MM.1S (cell line): ENCODE results near the gene OR3A2.

Experiments
- DNase-seq: peaks from one replicate; pipeline ENCODE4 v3.0.0-alpha.2; 2015
- H2AFZ ChIP-seq: fragments of 300-600 bp; sonication (generic); 2 replicates; pipeline ENCODE4 v1.6.0; 2016; ENCODE audit warnings: antibody characterized with exemption, low read length
- H3F3A ChIP-seq: fragments of 300-600 bp; sonication (generic); 2 replicates; pipeline ENCODE4 v1.6.1; 2016; ENCODE audit warnings: mild to moderate bottlenecking, antibody characterized with exemption, low read length, moderate library complexity, mixed read lengths; ENCODE audit not compliant: insufficient read depth
- H3K27ac ChIP-seq: fragments of 300-600 bp; sonication (generic); 2 replicates; pipeline ENCODE4 v1.5.1; 2016; ENCODE audit warnings: mild to moderate bottlenecking, low read length
- H3K27me3 ChIP-seq: fragments of 300-600 bp; sonication (generic); replicated peaks from 2 replicates; pipeline ENCODE4 v1.6.0; 2016; ENCODE audit warnings: low read length; ENCODE audit not compliant: insufficient read depth
- H3K36me3 ChIP-seq: fragments of 300-600 bp; sonication (generic); replicated peaks from 2 replicates; pipeline ENCODE4 v1.6.1; 2016; ENCODE audit warnings: mild to moderate bottlenecking, low read length, mixed read lengths; ENCODE audit not compliant: insufficient read depth
- H3K4me1 ChIP-seq: fragments of 300-600 bp; sonication (generic); 2 replicates; pipeline ENCODE4 v1.6.1; 2016; ENCODE audit warnings: low read length, mixed read lengths
- H3K4me2 ChIP-seq: fragments of 300-600 bp; sonication (generic); 2 replicates; pipeline ENCODE4 v1.6.0; 2016; ENCODE audit warnings: low read depth, low read length
- H3K4me3 ChIP-seq: fragments of 300-600 bp; sonication (generic); 2 replicates; pipeline ENCODE4 v1.5.1; 2016; ENCODE audit warnings: low read length, mixed read lengths
- H3K79me2 ChIP-seq: fragments of 300-600 bp; sonication (generic); 2 replicates; pipeline ENCODE4 v1.6.1; 2016; ENCODE audit warnings: mixed run types, low read length, mixed read lengths
- H3K9ac ChIP-seq: fragments of 300-600 bp; sonication (generic); 2 replicates; pipeline ENCODE4 v1.6.1; 2016; ENCODE audit warnings: low read length, mixed read lengths
- H3K9me2 ChIP-seq: fragments of 300-600 bp; sonication (generic); replicated peaks from 2 replicates; pipeline ENCODE4 v1.6.1; 2016; ENCODE audit warnings: mild to moderate bottlenecking, low read length, mixed read lengths; ENCODE audit not compliant: insufficient read depth
- H3K9me3 ChIP-seq: fragments of 300-600 bp; sonication (generic); replicated peaks from 2 replicates; pipeline ENCODE4 v1.6.1; 2016; ENCODE audit warnings: mild to moderate bottlenecking, low read length, mixed read lengths; ENCODE audit not compliant: insufficient read depth
- H4K20me1 ChIP-seq: fragments of 300-600 bp; sonication (generic); 2 replicates; pipeline ENCODE4 v1.6.1; 2016; ENCODE audit warnings: mild to moderate bottlenecking, low read length, moderate library complexity, mixed read lengths; ENCODE audit not compliant: insufficient read depth
- EZH2 ChIP-seq: fragments of 300-600 bp; sonication (generic); optimal IDR thresholded peaks from 2 replicates; pipeline ENCODE3; 2017; ENCODE audit warnings: low read depth, mild to moderate bottlenecking, antibody characterized with exemption, low read length, mixed read lengths
- EZH2phosphoT487 ChIP-seq: fragments of 300-600 bp; sonication (generic); IDR thresholded peaks from 2 replicates; pipeline ENCODE4 v1.6.1; 2018; ENCODE audit warnings: antibody characterized with exemption, low read length
- TF ChIP-seq, protein P1 (sequence below): fragments of 300-600 bp; sonication (generic); IDR thresholded peaks from 2 replicates; pipeline ENCODE4 v1.5.1; 2016; ENCODE audit warnings: antibody characterized with exemption, low read length, mixed read lengths

The OR3A2 gene

DNA sequence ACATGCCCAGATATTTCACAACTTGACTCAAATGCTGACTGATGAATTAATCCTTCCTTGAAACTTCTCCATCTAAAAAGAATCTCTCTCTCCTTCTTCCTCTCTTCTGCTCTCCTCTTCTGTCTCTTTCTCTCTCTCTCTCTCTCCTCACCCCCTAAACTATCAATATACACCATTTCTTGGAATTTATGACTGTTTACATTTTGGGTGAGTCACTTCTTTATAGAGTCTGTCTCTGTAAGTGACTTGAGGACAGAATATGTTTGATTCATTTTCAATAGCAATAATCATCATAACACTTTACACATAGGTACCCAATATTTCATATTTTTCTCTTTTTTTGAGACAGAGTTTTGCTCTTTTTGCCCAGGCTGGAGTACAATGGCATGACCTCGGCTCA is 103.2 kb downstream of the OR3A2 start:
- TF ChIP-seq EZH2: no peak
- TF ChIP-seq EZH2phosphoT487: no peak
- TF ChIP-seq, protein P1, sequence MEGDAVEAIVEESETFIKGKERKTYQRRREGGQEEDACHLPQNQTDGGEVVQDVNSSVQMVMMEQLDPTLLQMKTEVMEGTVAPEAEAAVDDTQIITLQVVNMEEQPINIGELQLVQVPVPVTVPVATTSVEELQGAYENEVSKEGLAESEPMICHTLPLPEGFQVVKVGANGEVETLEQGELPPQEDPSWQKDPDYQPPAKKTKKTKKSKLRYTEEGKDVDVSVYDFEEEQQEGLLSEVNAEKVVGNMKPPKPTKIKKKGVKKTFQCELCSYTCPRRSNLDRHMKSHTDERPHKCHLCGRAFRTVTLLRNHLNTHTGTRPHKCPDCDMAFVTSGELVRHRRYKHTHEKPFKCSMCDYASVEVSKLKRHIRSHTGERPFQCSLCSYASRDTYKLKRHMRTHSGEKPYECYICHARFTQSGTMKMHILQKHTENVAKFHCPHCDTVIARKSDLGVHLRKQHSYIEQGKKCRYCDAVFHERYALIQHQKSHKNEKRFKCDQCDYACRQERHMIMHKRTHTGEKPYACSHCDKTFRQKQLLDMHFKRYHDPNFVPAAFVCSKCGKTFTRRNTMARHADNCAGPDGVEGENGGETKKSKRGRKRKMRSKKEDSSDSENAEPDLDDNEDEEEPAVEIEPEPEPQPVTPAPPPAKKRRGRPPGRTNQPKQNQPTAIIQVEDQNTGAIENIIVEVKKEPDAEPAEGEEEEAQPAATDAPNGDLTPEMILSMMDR: no peak
- Histone ChIP-seq H3K79me2 (no peaks in the 10 kb centered on the region), H3K27me3 (no peaks in the 10 kb centered on the region), H3F3A (no peaks in the 10 kb centered on the region), H3K9ac (no peak overlapping the region), H2AFZ (no peak overlapping the region), H4K20me1 (no peaks in the 10 kb centered on the region), H3K9me3 (no peaks in the 10 kb centered on the region), H3K4me2 (no peak overlapping the region), H3K4me3 (no peak overlapping the region), H3K4me1 (no peaks in the 10 kb centered on the region), H3K27ac (no peak overlapping the region), H3K36me3 (no peaks in the 10 kb centered on the region), H3K9me2 (no peaks in the 10 kb centered on the region)
- no peak for DNase-seq

DNA sequence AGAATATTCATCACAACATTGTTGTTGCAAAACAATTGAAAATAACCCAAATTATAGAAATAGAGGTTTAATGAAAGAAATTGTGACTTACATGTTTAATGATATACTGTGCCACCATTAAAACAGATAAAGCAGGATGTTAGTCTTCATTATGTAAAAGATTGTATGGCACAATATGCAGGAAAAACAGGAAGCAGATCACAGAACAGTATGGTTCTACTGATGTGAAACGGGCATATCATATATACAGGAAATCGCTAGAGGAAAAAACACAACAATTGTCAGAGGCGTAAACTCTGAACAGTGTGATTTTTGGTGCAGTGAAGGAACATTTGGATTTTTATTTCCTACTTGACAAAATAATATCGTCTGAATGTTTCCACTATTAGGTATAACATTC is 110.0 kb downstream of the OR3A2 start:
- Histone ChIP-seq H3F3A (no peaks in the 10 kb centered on the region), H4K20me1 (no peaks in the 10 kb centered on the region), H3K4me3 (no peak overlapping the region), H3K79me2 (no peaks in the 10 kb centered on the region), H3K9me2 (no peaks in the 10 kb centered on the region), H3K4me2 (no peak overlapping the region), H3K9ac (no peak overlapping the region), H3K4me1 (no peaks in the 10 kb centered on the region), H3K27ac (no peak overlapping the region), H2AFZ (no peak overlapping the region), H3K9me3 (no peaks in the 10 kb centered on the region), H3K27me3 (no peaks in the 10 kb centered on the region), H3K36me3 (no peaks in the 10 kb centered on the region)
- DNase-seq: no peak
- TF ChIP-seq, protein P1: no peak
- TF ChIP-seq EZH2: no peak

- no peaks in the 10 kb centered on the region for H3K4me1 ChIP-seq
- H3K4me3 ChIP-seq: no peak overlapping the region
- no peak overlapping the region for H3K27ac ChIP-seq
- TF ChIP-seq EZH2phosphoT487: no peak
- TF ChIP-seq, protein P1: no peak
- no peak for TF ChIP-seq EZH2
- no peaks in the 10 kb centered on the region for H3K27me3 ChIP-seq
- no peak overlapping the region for H3K4me2 ChIP-seq
- H3K9me2 ChIP-seq: no peaks in the 10 kb centered on the region
- no peaks in the 10 kb centered on the region for H4K20me1 ChIP-seq
- no peak for DNase-seq
- H2AFZ ChIP-seq: no peak overlapping the region
- no peaks in the 10 kb centered on the region for H3K79me2 ChIP-seq
- no peaks in the 10 kb centered on the region for H3K36me3 ChIP-seq
- no peaks in the 10 kb centered on the region for H3F3A ChIP-seq
- H3K9me3 ChIP-seq: no peaks in the 10 kb centered on the region
- no peak overlapping the region for H3K9ac ChIP-seq
Measured at GRCh38 chr17:3271072-3271848, 114.8 kb downstream of the OR3A2 start.
